Measurements from ENCODE around the gene EVX2.
A peak's percentile ranks its signal among the peaks of the same experiment; 100 is the strongest.

Gene EVX2

GRCh38 chr2:176106581-176107539 lies 23.1 kb upstream of the EVX2 start, which contains the start of gene HOXD11:
Gene HOXD11, plus strand, starts transcription at chr2:176107280. Its CDS starts 76 bp downstream, at chr2:176107356.
- no peak for DNase-seq

GRCh38 chr2:176105730-176106580 lies 22.2 kb upstream of the EVX2 start:
- DNase-seq: no peak

GRCh38 chr2:176105078-176105729 lies 21.4 kb upstream of the EVX2 start:
- no peak for DNase-seq

- DNase-seq: no peak
These were observed 20.7 kb upstream of the EVX2 start for GRCh38 chr2:176104316-176105077.

- DNase-seq: no peak
These were observed 20.1 kb upstream of the EVX2 start for GRCh38 chr2:176103742-176104315.

- DNase-seq: no peak
These were observed 19.4 kb upstream of the EVX2 start for GRCh38 chr2:176103194-176103593.

GRCh38 chr2:176102309-176102866 lies 18.6 kb upstream of the EVX2 start:
- no peak for DNase-seq

- DNase-seq: no peak
These were observed 18.1 kb upstream of the EVX2 start for GRCh38 chr2:176101842-176102241.

GRCh38 chr2:176101216-176101830 lies 17.6 kb upstream of the EVX2 start:
- no peak for DNase-seq

- DNase-seq: no peak
These were observed 16.9 kb upstream of the EVX2 start for GRCh38 chr2:176100547-176101140.

GRCh38 chr2:176099728-176100546 lies 16.2 kb upstream of the EVX2 start, which contains the start of gene HOXD12:
Gene HOXD12, plus strand, starts transcription at chr2:176099795. Its CDS starts 7 bp downstream, at chr2:176099802.
- no peak for DNase-seq

- no peak for DNase-seq
These were observed 15.5 kb upstream of the EVX2 start for GRCh38 chr2:176099159-176099727.

- DNase-seq: no peak
These were observed 14.8 kb upstream of the EVX2 start for GRCh38 chr2:176098366-176099158.

GRCh38 chr2:176097820-176098365 lies 14.1 kb upstream of the EVX2 start:
- no peak for DNase-seq

GRCh38 chr2:176096986-176097819 lies 13.4 kb upstream of the EVX2 start:
- peak; percentile 36 to 50 for DNase-seq

- DNase-seq: no peak
These were observed 12.7 kb upstream of the EVX2 start for GRCh38 chr2:176096243-176096985.
